Progenitor cell of endocrine pancreas (in vitro differentiated cells): ENCODE data around the gene PLOD3. TPM values are rescaled to one million over a fixed set of nuclear protein-coding genes. Genes with fewer than 3 reads are reported as not detected.

Experiments
- DNase-seq: peaks from one replicate; pipeline ENCODE4 v3.0.0; 2021; ENCODE audit warnings: low spot score; ENCODE audit not compliant: unreplicated experiment
- H3K27ac Mint-ChIP-seq: 2 replicates; pipeline ENCODE4 v1.8.0; 2021; ENCODE audit warnings: mild to moderate bottlenecking, moderate library complexity, mixed read lengths
- H3K27me3 Mint-ChIP-seq: 2 replicates; pipeline ENCODE4 v1.8.0; 2021; ENCODE audit warnings: mixed read lengths
- H3K36me3 Mint-ChIP-seq: 2 replicates; pipeline ENCODE4 v1.8.0; 2022; ENCODE audit warnings: mixed read lengths; ENCODE audit not compliant: insufficient read depth
- H3K4me1 Mint-ChIP-seq: 2 replicates; pipeline ENCODE4 v1.8.0; 2021; ENCODE audit warnings: low read depth, mixed read lengths
- H3K4me3 Mint-ChIP-seq: 2 replicates; pipeline ENCODE4 v1.8.0; 2021; ENCODE audit warnings: low read depth, mild to moderate bottlenecking, moderate library complexity, mixed read lengths
- H3K9me3 Mint-ChIP-seq: 2 replicates; pipeline ENCODE4 v1.8.0; 2021; ENCODE audit warnings: low read depth, mixed read lengths
- CTCF ChIP-seq: fragments of 200-600 bp; sonication (generic); IDR thresholded peaks from one replicate; pipeline ENCODE4 v1.5.0; 2021; ENCODE audit warnings: antibody characterized with exemption, mild to moderate bottlenecking; ENCODE audit not compliant: unreplicated experiment
- total RNA-seq: library from RNA; stranded (reverse); gene quantifications from 2 replicates; pipeline ENCODE4 v1.2.1, GENCODE V29; 2021

The PLOD3 gene
- total RNA-seq, 1 donor from 2014 or later: 89.8 TPM

- Mint-ChIP-seq H3K27me3 (peaks cover 35% of the 10 kb centered on the region), H3K4me1 (peaks cover 6% of the 10 kb centered on the region)
Measured at GRCh38 chr7:101197991-101198390, 19.4 kb downstream of the PLOD3 start.

GRCh38 chr7:101195884-101196283, 21.5 kb downstream of the PLOD3 start:
- TF ChIP-seq CTCF: no peak
- H3K9me3 Mint-ChIP-seq: no peaks in the 10 kb centered on the region
- no peak for DNase-seq
- H3K27me3 Mint-ChIP-seq: peaks cover 25% of the 10 kb centered on the region
- H3K4me1 Mint-ChIP-seq: peaks cover 5% of the 10 kb centered on the region
- H3K27ac Mint-ChIP-seq: no peak overlapping the region
- H3K4me3 Mint-ChIP-seq: no peak overlapping the region
- no peaks in the 10 kb centered on the region for H3K36me3 Mint-ChIP-seq

More at GRCh38 chr7:101197991-101198390, 19.4 kb downstream of the PLOD3 start:
- no peak overlapping the region for H3K27ac Mint-ChIP-seq
- H3K4me3 Mint-ChIP-seq: no peak overlapping the region
- no peak for TF ChIP-seq CTCF
- no peaks in the 10 kb centered on the region for H3K9me3 Mint-ChIP-seq
- no peaks in the 10 kb centered on the region for H3K36me3 Mint-ChIP-seq
- DNase-seq: no peak

- H3K36me3 Mint-ChIP-seq: no peaks in the 10 kb centered on the region
- DNase-seq: no peak
- H3K4me3 Mint-ChIP-seq: no peak overlapping the region
- H3K27ac Mint-ChIP-seq: peak overlapping the region; percentile 41
- H3K4me1 Mint-ChIP-seq: no peaks in the 10 kb centered on the region
- H3K27me3 Mint-ChIP-seq: peaks cover 30% of the 10 kb centered on the region
- no peaks in the 10 kb centered on the region for H3K9me3 Mint-ChIP-seq
- no peak for TF ChIP-seq CTCF
Measured at GRCh38 chr7:101189109-101189508, 28.3 kb downstream of the PLOD3 start.

- Mint-ChIP-seq H3K4me3 (no peak overlapping the region), H3K27me3 (peaks cover 36% of the 10 kb centered on the region), H3K4me1 (no peaks in the 10 kb centered on the region), H3K9me3 (no peaks in the 10 kb centered on the region), H3K36me3 (no peaks in the 10 kb centered on the region), H3K27ac (no peak overlapping the region)
- DNase-seq: no peak
- TF ChIP-seq CTCF: no peak
Measured at GRCh38 chr7:101186844-101187428, 30.4 kb downstream of the PLOD3 start.

GRCh38 chr7:101186194-101186593, 31.2 kb downstream of the PLOD3 start:
- Mint-ChIP-seq H3K27ac (no peak overlapping the region), H3K4me3 (no peak overlapping the region), H3K4me1 (no peaks in the 10 kb centered on the region), H3K36me3 (no peaks in the 10 kb centered on the region), H3K27me3 (peaks cover 35% of the 10 kb centered on the region), H3K9me3 (no peaks in the 10 kb centered on the region)
- no peak for DNase-seq
- no peak for TF ChIP-seq CTCF
